Effector memory CD8-positive, alpha-beta T cell (primary cell): ENCODE data around the gene NOP9.
A peak's percentile ranks its signal among the peaks of the same experiment; 100 is the strongest.

ENCODE experiments used
- ATAC-seq: fragments of 150-1000 bp; cut with Tn5 transposase; replicated peaks from 2 replicates; pipeline ENCODE4 v1.10.0; 2021; ENCODE audit warnings: mild to moderate bottlenecking, moderate library complexity
- DNase-seq, 3 experiments: peaks; one replicate each; pipeline ENCODE4 v3.0.0; 2021
- H3K27ac Mint-ChIP-seq, 2 donors: one replicate each; pipeline ENCODE4 v1.8.0; 2022; ENCODE audit warnings: mild to moderate bottlenecking in 2 of 2, mixed read lengths in 2 of 2, moderate library complexity in 2 of 2
- H3K27me3 Mint-ChIP-seq, 2 donors: one replicate each; pipeline ENCODE4 v1.8.0; 2022; ENCODE audit warnings: mixed read lengths in 2 of 2
- H3K36me3 Mint-ChIP-seq: one replicate; pipeline ENCODE4 v1.8.0; 2022; ENCODE audit warnings: mild to moderate bottlenecking, moderate library complexity, mixed read lengths; ENCODE audit not compliant: insufficient read depth
- H3K4me1 Mint-ChIP-seq, 2 donors: one replicate each; pipeline ENCODE4 v1.8.0; 2022; ENCODE audit warnings: low read depth in 2 of 2, mixed read lengths in 2 of 2
- H3K4me3 Mint-ChIP-seq, 2 donors: one replicate each; pipeline ENCODE4 v1.8.0; 2022; ENCODE audit warnings: mild to moderate bottlenecking in 2 of 2, mixed read lengths in 2 of 2, moderate library complexity in 2 of 2
- H3K9me3 Mint-ChIP-seq, 2 donors: one replicate each; pipeline ENCODE4 v1.8.0; 2022; ENCODE audit warnings: mixed read lengths in 2 of 2

Gene NOP9

GRCh38 chr14:24281636-24282035 lies 18.0 kb upstream of the NOP9 start:
- DNase-seq (no peak), ATAC-seq (no peak)
- Mint-ChIP-seq H3K4me1 (peaks cover 13 to 15% of the 10 kb centered on the region in 2 donors), H3K27ac (peak overlapping the region in 1 of 2 donors; percentile 9), H3K27me3 (no peaks in the 10 kb centered on the region), H3K4me3 (no peak overlapping the region), H3K9me3 (no peaks in the 10 kb centered on the region), H3K36me3 (peaks cover 2% of the 10 kb centered on the region)

- no peaks in the 10 kb centered on the region for H3K27me3 Mint-ChIP-seq
- H3K27ac Mint-ChIP-seq, result no peak overlapping the region
- DNase-seq, result no peak
- H3K9me3 Mint-ChIP-seq, result no peaks in the 10 kb centered on the region
- H3K36me3 Mint-ChIP-seq, result peaks cover 2% of the 10 kb centered on the region
- H3K4me3 Mint-ChIP-seq, result no peak overlapping the region
- no peak for ATAC-seq
- peaks cover 13 to 15% of the 10 kb centered on the region in 2 donors for H3K4me1 Mint-ChIP-seq
These were observed 16.9 kb upstream of the NOP9 start for GRCh38 chr14:24282736-24283135.

- Mint-ChIP-seq H3K4me3 (no peak overlapping the region), H3K9me3 (no peaks in the 10 kb centered on the region), H3K27me3 (no peaks in the 10 kb centered on the region), H3K27ac (peak overlapping the region in 1 of 2 donors; percentile 31), H3K36me3 (peaks cover 2% of the 10 kb centered on the region), H3K4me1 (peaks cover 8 to 13% of the 10 kb centered on the region in 2 donors)
- no peak for ATAC-seq
- DNase-seq, result no peak
These were observed 15.7 kb upstream of the NOP9 start for GRCh38 chr14:24283796-24284460.

GRCh38 chr14:24284501-24285035 lies 15.1 kb upstream of the NOP9 start:
- no peaks in the 10 kb centered on the region for H3K9me3 Mint-ChIP-seq
- H3K4me1 Mint-ChIP-seq, result peaks cover 3 to 8% of the 10 kb centered on the region in 2 donors
- no peak overlapping the region for H3K4me3 Mint-ChIP-seq
- no peak for ATAC-seq
- no peaks in the 10 kb centered on the region for H3K27me3 Mint-ChIP-seq
- H3K36me3 Mint-ChIP-seq, result peaks cover 2% of the 10 kb centered on the region
- DNase-seq, result no peak
- peak overlapping the region; percentile 31 to 46 for H3K27ac Mint-ChIP-seq

GRCh38 chr14:24285351-24285750 lies 14.3 kb upstream of the NOP9 start:
- Mint-ChIP-seq H3K27ac (peak overlapping the region in 1 of 2 donors; percentile 46), H3K9me3 (no peaks in the 10 kb centered on the region), H3K4me1 (peaks cover 0 to 4% of the 10 kb centered on the region in 2 donors), H3K36me3 (peaks cover 4% of the 10 kb centered on the region), H3K27me3 (no peaks in the 10 kb centered on the region), H3K4me3 (no peak overlapping the region)
- DNase-seq (no peak), ATAC-seq (no peak)

GRCh38 chr14:24286996-24287395 lies 12.7 kb upstream of the NOP9 start:
- H3K4me1 Mint-ChIP-seq, result no peaks in the 10 kb centered on the region
- H3K36me3 Mint-ChIP-seq, result peaks cover 6% of the 10 kb centered on the region
- no peak overlapping the region for H3K4me3 Mint-ChIP-seq
- ATAC-seq (no peak), DNase-seq (no peak)
- peak overlapping the region in 1 of 2 donors; percentile 36 for H3K27ac Mint-ChIP-seq
- H3K9me3 Mint-ChIP-seq, result no peaks in the 10 kb centered on the region
- no peaks in the 10 kb centered on the region for H3K27me3 Mint-ChIP-seq

- Mint-ChIP-seq H3K27me3 (no peaks in the 10 kb centered on the region), H3K4me3 (no peak overlapping the region), H3K9me3 (no peaks in the 10 kb centered on the region), H3K36me3 (peaks cover 20% of the 10 kb centered on the region), H3K27ac (peak overlapping the region in 1 of 2 donors; percentile 57), H3K4me1 (no peaks in the 10 kb centered on the region)
- ATAC-seq, result peak; percentile 12
- no peak for DNase-seq
These were observed 9.9 kb upstream of the NOP9 start for GRCh38 chr14:24289649-24290280.

- Mint-ChIP-seq H3K36me3 (peaks cover 26% of the 10 kb centered on the region), H3K9me3 (no peaks in the 10 kb centered on the region), H3K27me3 (no peaks in the 10 kb centered on the region), H3K27ac (peak overlapping the region in 1 of 2 donors; percentile 79), H3K4me3 (no peak overlapping the region), H3K4me1 (no peaks in the 10 kb centered on the region)
- ATAC-seq (no peak), DNase-seq (no peak)
These were observed 8.9 kb upstream of the NOP9 start for GRCh38 chr14:24290746-24291145.

- no peak for DNase-seq
- Mint-ChIP-seq H3K9me3 (no peaks in the 10 kb centered on the region), H3K36me3 (peaks cover 31% of the 10 kb centered on the region), H3K4me3 (no peak overlapping the region), H3K27ac (peak overlapping the region in 1 of 2 donors; percentile 35), H3K4me1 (peaks cover 2 to 7% of the 10 kb centered on the region in 2 donors), H3K27me3 (no peaks in the 10 kb centered on the region)
- ATAC-seq, result no peak
These were observed 8.1 kb upstream of the NOP9 start for GRCh38 chr14:24291446-24292117.

- H3K27ac Mint-ChIP-seq, result peak overlapping the region in 1 of 2 donors; percentile 35
These were observed 7.4 kb upstream of the NOP9 start for GRCh38 chr14:24292118-24292807.

GRCh38 chr14:24293525-24293924 lies 6.1 kb upstream of the NOP9 start:
- Mint-ChIP-seq H3K4me3 (no peak overlapping the region), H3K9me3 (no peaks in the 10 kb centered on the region), H3K36me3 (peaks cover 37% of the 10 kb centered on the region)

More at GRCh38 chr14:24292118-24292807, 7.4 kb upstream of the NOP9 start:
- no peaks in the 10 kb centered on the region for H3K27me3 Mint-ChIP-seq
- ATAC-seq (no peak), DNase-seq (no peak)
- H3K4me1 Mint-ChIP-seq, result peaks cover 6 to 13% of the 10 kb centered on the region in 2 donors
- no peak overlapping the region for H3K4me3 Mint-ChIP-seq
- H3K36me3 Mint-ChIP-seq, result peaks cover 35% of the 10 kb centered on the region
- no peaks in the 10 kb centered on the region for H3K9me3 Mint-ChIP-seq

GRCh38 chr14:24296341-24297157 lies 3.1 kb upstream of the NOP9 start:
- Mint-ChIP-seq H3K27ac (peak overlapping the region; percentile 86 to 92), H3K36me3 (peaks cover 46% of the 10 kb centered on the region), H3K9me3 (no peaks in the 10 kb centered on the region), H3K4me1 (peaks cover 31 to 43% of the 10 kb centered on the region in 2 donors), H3K27me3 (no peaks in the 10 kb centered on the region), H3K4me3 (peak overlapping the region in 1 of 2 donors; percentile 5)
- ATAC-seq (peak; percentile 65), DNase-seq (peak; percentile 62 to 69 (median 68))

More at GRCh38 chr14:24293525-24293924, 6.1 kb upstream of the NOP9 start:
- H3K27me3 Mint-ChIP-seq, result no peaks in the 10 kb centered on the region
- no peak for ATAC-seq
- peaks cover 11 to 19% of the 10 kb centered on the region in 2 donors for H3K4me1 Mint-ChIP-seq
- H3K27ac Mint-ChIP-seq, result no peak overlapping the region
- DNase-seq, result no peak
